GM19438 (cell line): ENCODE data around the gene MEMO1.
"Not testable (repeated sequence)": the region's sequence is repeated elsewhere in the genome, so short reads cannot be mapped to it uniquely, and the experiment has no call there.

Experiments used
- ATAC-seq: cut with Tn5 transposase; IDR thresholded peaks from one replicate; pipeline ENCODE4 v1.9.1; 2021; ENCODE audit warnings: low read depth; ENCODE audit not compliant: unreplicated experiment

MEMO1 gene

GRCh38 chr2:32010670-32011484 lies at the start of gene MEMO1:
Gene MEMO1, minus strand, starts transcription at chr2:32011008. Its CDS starts 761 bp downstream, at chr2:32010247.
- peak; percentile 54 for ATAC-seq

DNA sequence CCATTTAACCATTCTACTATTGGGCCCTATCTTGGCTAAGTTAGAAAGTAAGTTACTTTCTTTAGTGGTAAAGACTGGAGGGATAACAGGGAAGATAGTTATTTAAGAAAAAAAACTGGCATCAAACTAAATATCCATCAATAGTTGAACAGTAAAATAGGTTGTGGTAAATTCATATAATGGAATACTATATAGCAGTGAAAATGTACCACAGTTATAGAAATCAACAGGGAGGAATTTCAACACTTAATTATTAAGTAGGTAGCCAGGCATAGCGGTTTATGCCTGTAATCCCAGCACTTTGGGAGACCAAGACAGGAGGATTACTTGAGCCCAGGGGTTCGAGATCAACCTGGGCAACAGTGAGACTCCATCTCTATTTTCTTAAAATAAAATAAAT lies 49.5 kb upstream of the MEMO1 start:
- no peak for ATAC-seq

DNA sequence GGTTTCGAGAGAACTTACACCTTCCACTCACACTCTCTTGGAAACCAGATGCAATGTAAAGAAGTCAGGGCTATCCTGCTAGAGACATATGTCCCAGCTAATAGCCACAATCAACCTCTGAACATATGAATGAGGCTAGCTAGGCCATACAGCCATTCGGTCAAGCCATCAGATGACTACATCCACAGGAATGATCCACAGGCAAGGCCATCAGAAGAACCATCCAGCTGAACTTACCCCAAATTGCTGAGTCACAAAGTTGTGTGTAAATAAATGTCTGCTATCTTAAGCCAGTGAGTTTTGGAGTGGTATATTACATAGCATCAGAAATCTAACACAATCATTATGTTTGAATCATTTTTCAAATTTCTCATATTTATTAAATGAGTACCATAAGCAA lies 47.3 kb upstream of the MEMO1 start:
- no peak for ATAC-seq

- ATAC-seq: not testable (repeated sequence)
Observed at GRCh38 chr2:32054583-32054982, 43.8 kb upstream of the MEMO1 start.

DNA sequence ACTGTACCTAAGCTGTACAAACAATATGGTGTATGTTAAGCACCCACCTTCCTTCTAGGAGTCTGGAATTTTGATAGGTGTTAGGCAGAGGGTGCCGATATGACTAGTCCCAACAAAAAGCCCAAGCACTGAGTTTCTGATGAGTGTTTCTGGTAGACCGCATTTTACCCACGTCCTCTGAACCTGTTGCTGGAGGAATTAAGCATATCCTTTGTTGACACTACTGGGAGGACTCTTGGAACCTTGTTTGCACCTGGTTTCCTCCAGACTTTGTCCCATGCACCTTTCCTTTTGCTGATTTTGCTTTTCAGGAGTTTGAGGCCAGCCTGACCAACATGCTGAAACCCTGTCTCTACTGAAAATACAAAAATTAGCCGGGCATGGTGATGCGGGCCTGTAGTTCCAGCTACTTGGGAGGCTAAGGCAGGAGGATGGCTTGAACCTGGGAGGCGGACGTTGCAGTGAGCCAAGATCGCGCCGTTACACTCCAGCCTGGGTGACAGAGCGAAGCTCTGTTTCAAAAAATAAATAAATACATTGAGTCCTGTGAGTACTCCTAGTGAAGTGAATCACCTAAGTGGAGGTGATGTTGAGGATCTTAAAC lies 41.1 kb upstream of the MEMO1 start:
- ATAC-seq: no peak

DNA sequence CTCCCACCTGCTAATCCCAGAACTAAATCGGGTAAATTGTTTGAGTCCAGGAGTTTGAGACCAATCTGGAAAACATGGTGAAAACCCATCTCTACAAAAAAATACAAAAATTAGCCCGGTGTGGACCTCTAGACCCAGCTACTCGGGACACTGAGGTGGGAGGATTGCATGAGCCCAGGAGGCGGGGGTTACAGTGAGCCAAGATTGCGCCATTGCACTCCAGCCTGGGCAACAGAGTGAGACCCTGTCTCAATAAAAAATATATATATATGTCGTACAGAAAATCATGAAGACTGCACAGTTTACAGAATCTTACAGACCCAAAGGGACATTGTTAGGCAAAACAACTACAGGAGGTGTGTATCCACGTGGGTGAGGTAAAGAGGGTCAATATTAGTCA lies 32.8 kb upstream of the MEMO1 start:
- no peak for ATAC-seq

DNA sequence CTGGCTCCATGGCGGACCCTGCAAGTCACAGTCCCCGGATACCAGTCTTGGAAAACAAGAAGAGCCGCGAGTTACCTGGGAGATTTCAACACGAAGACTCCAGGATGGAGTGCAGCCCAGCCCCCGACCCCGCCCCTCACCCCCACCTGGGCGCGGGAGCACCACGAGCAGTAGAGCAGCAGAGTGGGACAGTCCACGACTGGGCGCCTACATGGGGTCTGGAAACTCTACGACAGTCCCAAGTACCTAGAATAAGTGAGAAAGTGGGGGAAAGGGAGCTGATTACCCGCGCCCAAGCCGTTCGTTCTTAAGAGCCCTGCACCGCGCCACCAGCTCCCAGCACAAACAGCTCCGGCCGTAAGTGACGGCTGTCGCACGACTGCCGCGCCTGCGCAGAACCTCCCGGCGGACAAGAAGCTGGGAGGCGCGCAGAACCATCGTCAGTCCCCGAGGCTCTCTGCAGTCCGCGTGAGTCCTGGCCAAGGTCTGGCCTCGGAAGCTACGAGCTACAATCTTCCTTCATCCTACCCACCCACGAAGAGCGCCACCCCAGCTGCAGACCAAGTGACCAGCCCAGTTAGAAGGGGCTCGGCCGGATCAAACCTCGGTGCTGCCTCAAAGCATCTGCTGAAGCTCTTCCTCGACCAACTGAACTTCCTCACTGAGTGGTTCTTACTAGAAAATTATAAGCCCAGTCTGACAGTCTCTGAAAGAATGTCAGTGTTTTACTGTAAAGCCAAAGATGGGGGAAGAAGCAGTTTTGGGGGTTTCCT lies 28.8 kb upstream of the MEMO1 start, which contains the start of gene DPY30:
Gene DPY30 (minus strand): TSS at position 359 of the 773 bp plus-strand sequence. CDS start 349 bp downstream, at position 10.
- ATAC-seq: peak; percentile 80

- not testable (repeated sequence) for ATAC-seq
Observed at GRCh38 chr2:32034198-32034887, 23.5 kb upstream of the MEMO1 start.

GRCh38 chr2:32018789-32019482 lies 8.1 kb upstream of the MEMO1 start:
- not testable (repeated sequence) for ATAC-seq

- no peak for ATAC-seq
Observed at GRCh38 chr2:32012872-32013271, 2.1 kb upstream of the MEMO1 start.

DNA sequence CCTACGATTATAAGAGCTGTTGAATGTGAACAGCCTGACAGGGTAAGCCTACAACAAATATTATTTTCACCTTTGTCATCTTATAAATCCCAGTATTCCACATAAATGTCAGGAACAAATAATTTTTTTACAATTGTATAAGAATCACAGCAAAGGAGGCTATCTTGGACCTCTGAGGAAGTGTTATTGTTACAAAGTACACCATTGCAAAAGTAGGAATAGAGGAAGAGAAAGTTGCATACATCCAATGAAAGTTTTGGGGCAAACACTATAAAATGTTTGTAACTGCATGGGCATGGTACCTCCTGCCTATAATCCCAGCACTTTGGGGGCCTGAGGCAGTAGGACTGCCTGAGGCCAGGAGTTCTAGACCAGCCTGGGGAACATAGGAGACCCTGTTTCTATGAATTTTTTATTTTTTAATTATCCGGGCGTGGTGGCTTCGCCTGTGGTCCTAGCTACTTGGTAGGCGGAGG lies 715 bp upstream of the MEMO1 start:
- ATAC-seq: no peak

- peak; percentile 50 for ATAC-seq
Observed at GRCh38 chr2:32010280-32010669, 533 bp downstream of the MEMO1 start.

- ATAC-seq: peak; percentile 20
Observed at GRCh38 chr2:32009516-32010256, 1.1 kb downstream of the MEMO1 start.

GRCh38 chr2:32008805-32009515 lies 1.8 kb downstream of the MEMO1 start:
- ATAC-seq: no peak

- no peak for ATAC-seq
Observed at GRCh38 chr2:32007121-32007391, 3.8 kb downstream of the MEMO1 start.

- no peak for ATAC-seq
Observed at GRCh38 chr2:32005371-32005976, 5.3 kb downstream of the MEMO1 start.

- ATAC-seq: no peak
Observed at GRCh38 chr2:32003791-32004190, 7.0 kb downstream of the MEMO1 start.

- no peak for ATAC-seq
Observed at GRCh38 chr2:32002406-32002805, 8.4 kb downstream of the MEMO1 start.
